ENCODE data around the gene TOR3A. TPM values are rescaled to one million over a fixed set of nuclear protein-coding genes. Genes with fewer than 3 reads are reported as not detected.
A peak's percentile ranks its signal among the peaks of the same experiment; 100 is the strongest.

The TOR3A gene
- polyA plus RNA-seq, 3 donors, result 50.0 to 67.8 (median 60.9) TPM

DNA sequence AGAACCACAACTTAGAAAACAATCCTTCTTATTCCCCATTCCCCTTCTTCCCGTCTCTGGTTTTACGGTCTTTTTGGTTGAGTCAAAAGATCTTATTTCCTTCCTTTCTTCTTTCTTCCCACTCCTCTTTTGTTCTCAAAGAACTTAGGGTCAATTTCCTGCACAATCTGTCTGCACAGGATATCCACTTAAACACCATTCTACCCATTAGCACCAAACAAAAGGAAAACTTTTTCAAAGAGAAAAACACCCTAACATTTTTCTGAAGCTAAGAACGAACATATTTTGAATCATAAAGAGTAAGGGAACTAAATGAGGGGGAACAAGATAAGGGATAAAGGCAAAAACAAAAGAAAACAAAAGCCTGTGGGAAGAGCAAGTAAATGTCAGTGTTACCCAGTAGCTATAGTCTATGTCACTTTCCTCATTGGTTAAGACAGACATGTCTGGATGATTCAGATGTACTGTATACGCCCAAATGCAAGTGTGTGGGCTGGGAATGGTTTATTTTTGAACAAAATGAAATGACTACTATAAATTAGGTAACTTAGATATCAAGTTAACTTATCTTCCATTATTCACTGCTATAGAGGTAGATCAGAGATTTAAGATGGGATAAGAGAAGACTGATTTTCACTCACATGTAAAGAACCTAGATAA is 59.9 kb downstream of the TOR3A start:
- Histone ChIP-seq H3K9ac (ENCODE audit: insufficient read depth, low read length, poor library complexity, severe bottlenecking) (peak overlapping the region; percentile 57), H2AFZ (ENCODE audit: insufficient read depth, low read depth, low read length, poor library complexity, severe bottlenecking) (peak overlapping the region; percentile 79), H3K27ac (ENCODE audit: low read depth in 1 of 2, low read length in 2 of 2) (peak overlapping the region in 1 of 2 donors; percentile 90), H3K36me3 (replicated peaks in 1 of 2; ENCODE audit: control insufficient read depth in 1 of 2, insufficient read depth in 2 of 2, low read length in 2 of 2) (no peaks in the 10 kb centered on the region), H3K79me2 (ENCODE audit: insufficient read depth, low read length) (no peaks in the 10 kb centered on the region), H3K27me3 (ENCODE audit: control insufficient read depth in 2 of 2, insufficient read depth in 2 of 2, low read length in 2 of 2) (no peaks in the 10 kb centered on the region), H3K4me3 (replicated peaks in 1 of 3; ENCODE audit: low read depth in 2 of 3, low read length in 3 of 3) (peak overlapping the region; percentile 26 to 70 (median 37)), H3K9me3 (replicated peaks in 1 of 2; ENCODE audit: control insufficient read depth in 1 of 2, insufficient read depth in 1 of 2, low read length in 2 of 2) (no peaks in the 10 kb centered on the region), H4K20me1 (ENCODE audit: insufficient read depth, low read length) (no peaks in the 10 kb centered on the region), H3K4me1 (ENCODE audit: control insufficient read depth in 1 of 2, insufficient read depth in 2 of 2, low read length in 2 of 2) (peaks cover 20 to 25% of the 10 kb centered on the region in 2 donors), H3K4me2 (replicated peaks; ENCODE audit: extremely low read depth, low read length, poor library complexity, severe bottlenecking) (peak overlapping the region; percentile 68)
- Mint-ChIP-seq H3K4me3 (peak overlapping the region; percentile 63 to 85), H3K27me3 (ENCODE audit: low read depth in 3 of 3) (peaks cover 0 to 1% (median 0%) of the 10 kb centered on the region in 3 donors), H3K4me1 (peaks cover 24% of the 10 kb centered on the region), H3K36me3 (peaks cover 9 to 11% of the 10 kb centered on the region in 2 donors), H3K27ac (peak overlapping the region; percentile 78 to 95 (median 85)), H3K9me3 (peaks cover 0 to 3% (median 0%) of the 10 kb centered on the region in 7 donors)
- WGBS (ENCODE audit: insufficient coverage), result no CpG with 5 or more reads among the region's 4 CpGs
- TF ChIP-seq, protein P1, sequence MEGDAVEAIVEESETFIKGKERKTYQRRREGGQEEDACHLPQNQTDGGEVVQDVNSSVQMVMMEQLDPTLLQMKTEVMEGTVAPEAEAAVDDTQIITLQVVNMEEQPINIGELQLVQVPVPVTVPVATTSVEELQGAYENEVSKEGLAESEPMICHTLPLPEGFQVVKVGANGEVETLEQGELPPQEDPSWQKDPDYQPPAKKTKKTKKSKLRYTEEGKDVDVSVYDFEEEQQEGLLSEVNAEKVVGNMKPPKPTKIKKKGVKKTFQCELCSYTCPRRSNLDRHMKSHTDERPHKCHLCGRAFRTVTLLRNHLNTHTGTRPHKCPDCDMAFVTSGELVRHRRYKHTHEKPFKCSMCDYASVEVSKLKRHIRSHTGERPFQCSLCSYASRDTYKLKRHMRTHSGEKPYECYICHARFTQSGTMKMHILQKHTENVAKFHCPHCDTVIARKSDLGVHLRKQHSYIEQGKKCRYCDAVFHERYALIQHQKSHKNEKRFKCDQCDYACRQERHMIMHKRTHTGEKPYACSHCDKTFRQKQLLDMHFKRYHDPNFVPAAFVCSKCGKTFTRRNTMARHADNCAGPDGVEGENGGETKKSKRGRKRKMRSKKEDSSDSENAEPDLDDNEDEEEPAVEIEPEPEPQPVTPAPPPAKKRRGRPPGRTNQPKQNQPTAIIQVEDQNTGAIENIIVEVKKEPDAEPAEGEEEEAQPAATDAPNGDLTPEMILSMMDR (IDR thresholded peaks at IDR 0.05), result no peak
- intact Hi-C loops (cut with micrococcal nuclease), result no loop called here
- DNase-seq, result peak; percentile 38 to 78 (median 74)

DNA sequence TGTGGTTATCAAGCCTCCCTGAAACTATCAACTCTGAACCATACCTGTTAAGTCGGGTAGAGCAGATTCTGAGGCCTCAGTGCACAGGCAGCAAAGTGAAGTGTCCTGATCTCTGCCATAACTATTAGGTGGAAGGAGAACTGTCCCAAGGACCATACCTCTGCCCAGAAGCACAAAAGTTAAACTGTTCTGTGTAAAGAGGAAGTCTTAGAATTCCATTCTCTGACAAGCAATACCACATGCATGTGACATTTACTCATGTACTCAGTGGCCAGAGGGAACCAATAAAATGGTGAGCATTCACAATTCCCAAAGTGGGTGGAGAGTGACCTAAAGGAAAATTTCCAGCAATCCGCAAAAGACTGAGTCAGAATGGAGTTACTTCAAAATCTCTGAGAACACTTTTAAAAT is 61.0 kb downstream of the TOR3A start:
- no peak overlapping the region for H3K4me2 ChIP-seq (replicated peaks; ENCODE audit: extremely low read depth, low read length, poor library complexity, severe bottlenecking)
- peak overlapping the region; percentile 8 to 90 for H3K27ac ChIP-seq (ENCODE audit: low read depth in 1 of 2, low read length in 2 of 2)
- H3K36me3 Mint-ChIP-seq, result peaks cover 9 to 12% of the 10 kb centered on the region in 2 donors
- no peaks in the 10 kb centered on the region for H4K20me1 ChIP-seq (ENCODE audit: insufficient read depth, low read length)
- peaks cover 24% of the 10 kb centered on the region for H3K4me1 Mint-ChIP-seq
- no peak overlapping the region for H2AFZ ChIP-seq (ENCODE audit: insufficient read depth, low read depth, low read length, poor library complexity, severe bottlenecking)
- H3K27me3 ChIP-seq (ENCODE audit: control insufficient read depth in 2 of 2, insufficient read depth in 2 of 2, low read length in 2 of 2), result no peaks in the 10 kb centered on the region
- no peak overlapping the region for H3K9ac ChIP-seq (ENCODE audit: insufficient read depth, low read length, poor library complexity, severe bottlenecking)
- no peak overlapping the region for H3K4me3 Mint-ChIP-seq
- H3K4me3 ChIP-seq (replicated peaks in 1 of 3; ENCODE audit: low read depth in 2 of 3, low read length in 3 of 3), result no peak overlapping the region
- H3K27me3 Mint-ChIP-seq (ENCODE audit: low read depth in 3 of 3), result peaks cover 0 to 1% (median 0%) of the 10 kb centered on the region in 3 donors
- intact Hi-C loops (cut with micrococcal nuclease), result no loop called here
- WGBS (ENCODE audit: insufficient coverage), result no CpG with 5 or more reads among the region's 2 CpGs
- H3K27ac Mint-ChIP-seq, result peak overlapping the region; percentile 71 to 91 (median 82)
- peaks cover 0 to 3% (median 0%) of the 10 kb centered on the region in 7 donors for H3K9me3 Mint-ChIP-seq
- H3K9me3 ChIP-seq (replicated peaks in 1 of 2; ENCODE audit: control insufficient read depth in 1 of 2, insufficient read depth in 1 of 2, low read length in 2 of 2), result no peaks in the 10 kb centered on the region
- peaks cover 20 to 25% of the 10 kb centered on the region in 2 donors for H3K4me1 ChIP-seq (ENCODE audit: control insufficient read depth in 1 of 2, insufficient read depth in 2 of 2, low read length in 2 of 2)
- DNase-seq, result peak; percentile 49 to 91 (median 85)
- TF ChIP-seq, protein P1 (IDR thresholded peaks at IDR 0.05), result no peak
- no peaks in the 10 kb centered on the region for H3K79me2 ChIP-seq (ENCODE audit: insufficient read depth, low read length)
- no peaks in the 10 kb centered on the region for H3K36me3 ChIP-seq (replicated peaks in 1 of 2; ENCODE audit: control insufficient read depth in 1 of 2, insufficient read depth in 2 of 2, low read length in 2 of 2)

Measured in CD14-positive monocyte (primary cell).